GM18498 (cell line): ENCODE data around the gene RAB11FIP5.
A peak's percentile ranks its signal among the peaks of the same experiment; 100 is the strongest.

Experiments used
- ATAC-seq: cut with Tn5 transposase; IDR thresholded peaks from one replicate; pipeline ENCODE4 v1.9.1; 2021; ENCODE audit warnings: mild to moderate bottlenecking, moderate library complexity; ENCODE audit not compliant: unreplicated experiment

RAB11FIP5 gene

GRCh38 chr2:73088211-73088610, 24.5 kb downstream of the RAB11FIP5 start:
- no peak for ATAC-seq

- no peak for ATAC-seq
Measured at GRCh38 chr2:73087311-73087710, 25.4 kb downstream of the RAB11FIP5 start.

- ATAC-seq, result peak; percentile 86
Measured at GRCh38 chr2:73085691-73086090, 27.1 kb downstream of the RAB11FIP5 start.

- no peak for ATAC-seq
Measured at GRCh38 chr2:73084971-73085370, 27.8 kb downstream of the RAB11FIP5 start.

- no peak for ATAC-seq
Measured at GRCh38 chr2:73083886-73084800, 28.6 kb downstream of the RAB11FIP5 start.

- ATAC-seq, result no peak
Measured at GRCh38 chr2:73082523-73083410, 30.0 kb downstream of the RAB11FIP5 start.

GRCh38 chr2:73081181-73081671, 31.5 kb downstream of the RAB11FIP5 start:
- ATAC-seq, result no peak

- no peak for ATAC-seq
Measured at GRCh38 chr2:73080321-73081131, 32.2 kb downstream of the RAB11FIP5 start.

GRCh38 chr2:73079636-73080035, 33.1 kb downstream of the RAB11FIP5 start:
- ATAC-seq, result no peak

- ATAC-seq, result no peak
Measured at GRCh38 chr2:73078457-73079411, 34.0 kb downstream of the RAB11FIP5 start.

- no peak for ATAC-seq
Measured at GRCh38 chr2:73077424-73077795, 35.3 kb downstream of the RAB11FIP5 start.

- ATAC-seq, result no peak
Measured at GRCh38 chr2:73076701-73077423, 35.9 kb downstream of the RAB11FIP5 start.

GRCh38 chr2:73075477-73076373, 37.0 kb downstream of the RAB11FIP5 start:
- no peak for ATAC-seq

GRCh38 chr2:73074110-73075069, 38.4 kb downstream of the RAB11FIP5 start:
- no peak for ATAC-seq

GRCh38 chr2:73072416-73072815, 40.3 kb downstream of the RAB11FIP5 start:
- ATAC-seq, result no peak

GRCh38 chr2:73072129-73072395, 40.7 kb downstream of the RAB11FIP5 start:
- ATAC-seq, result peak; percentile 14
